ENCODE data around the gene KIF1A. TPM values are rescaled to one million over a fixed set of nuclear protein-coding genes. Genes with fewer than 3 reads are reported as not detected.

The KIF1A gene
- total RNA-seq, 2 experiments from 2014 or later = not detected

- peaks cover 20% of the 10 kb centered on the region for H3K4me1 ChIP-seq (ENCODE audit: insufficient read depth, low read length)
- peak in 1 of 14 experiments; percentile 6 for DNase-seq
- H3K4me3 Mint-ChIP-seq = no peak overlapping the region
- no peaks in the 10 kb centered on the region for H3K9me3 Mint-ChIP-seq
- H3K9me3 ChIP-seq (ENCODE audit: control insufficient read depth in 1 of 2, insufficient read depth in 1 of 2, low read length in 2 of 2) = no peaks in the 10 kb centered on the region
- no peaks in the 10 kb centered on the region for H3K36me3 ChIP-seq (ENCODE audit: insufficient read depth, low read length)
- H3K4me3 ChIP-seq (ENCODE audit: low read length) = no peak overlapping the region
- no peak for TF ChIP-seq CTCF (IDR thresholded peaks at IDR 0.05)
- intact Hi-C loops (cut with DNase I, micrococcal nuclease) = loop anchor here in 1 of 2 experiments (10.0 kb wide), 1 partner anchor 189 kb away; no protein-coding TSS in a partner anchor
- no peaks in the 10 kb centered on the region for H3K27me3 ChIP-seq (ENCODE audit: control insufficient read depth in 1 of 2, insufficient read depth in 2 of 2, low read length in 2 of 2)
- no peaks in the 10 kb centered on the region for H3K36me3 Mint-ChIP-seq (ENCODE audit: low read depth)
- CTCF ChIA-PET = no interaction called here
- no peak for ATAC-seq (ENCODE audit: poor library complexity)
- no peak overlapping the region for H3K27ac Mint-ChIP-seq
- H3K27me3 Mint-ChIP-seq = peaks cover 20% of the 10 kb centered on the region
- POLR2A ChIA-PET = interaction anchor here (1.2 kb wide), 3 partner anchors 117 to 143 kb away, joined by 3 to 8 read pairs (median 6); partner anchors contain the start of genes CAPN10, DUSP28 and RNPEPL1
- peaks cover 12% of the 10 kb centered on the region for H3K4me1 Mint-ChIP-seq (ENCODE audit: low read depth)
- H3K27ac ChIP-seq (ENCODE audit: low read depth in 1 of 2, low read length in 2 of 2) = no peak overlapping the region
These were observed 116.3 kb downstream of the KIF1A start for GRCh38 chr2:240703417-240704341.

GRCh38 chr2:240702640-240703011 is 117.4 kb downstream of the KIF1A start:
- POLR2A ChIA-PET = no interaction called here
- H3K36me3 Mint-ChIP-seq (ENCODE audit: low read depth) = no peaks in the 10 kb centered on the region
- H3K9me3 Mint-ChIP-seq = no peaks in the 10 kb centered on the region
- TF ChIP-seq CTCF (IDR thresholded peaks at IDR 0.05) = no peak
- intact Hi-C loops (cut with DNase I, micrococcal nuclease) = loop anchor here in 1 of 2 experiments (10.0 kb wide), 1 partner anchor 188 kb away; no protein-coding TSS in a partner anchor
- peaks cover 15% of the 10 kb centered on the region for H3K27me3 Mint-ChIP-seq
- Histone ChIP-seq H3K4me1 (ENCODE audit: insufficient read depth, low read length) (peaks cover 20% of the 10 kb centered on the region), H3K27me3 (ENCODE audit: control insufficient read depth in 1 of 2, insufficient read depth in 2 of 2, low read length in 2 of 2) (no peaks in the 10 kb centered on the region), H3K27ac (ENCODE audit: low read depth in 1 of 2, low read length in 2 of 2) (no peak overlapping the region), H3K4me3 (ENCODE audit: low read length) (no peak overlapping the region), H3K36me3 (ENCODE audit: insufficient read depth, low read length) (no peaks in the 10 kb centered on the region), H3K9me3 (ENCODE audit: control insufficient read depth in 1 of 2, insufficient read depth in 1 of 2, low read length in 2 of 2) (no peaks in the 10 kb centered on the region)
- CTCF ChIA-PET = no interaction called here
- H3K4me3 Mint-ChIP-seq = no peak overlapping the region
- ATAC-seq (ENCODE audit: poor library complexity) (no peak), DNase-seq (peak in 1 of 14 experiments; percentile 3)
- H3K27ac Mint-ChIP-seq = no peak overlapping the region
- peaks cover 12% of the 10 kb centered on the region for H3K4me1 Mint-ChIP-seq (ENCODE audit: low read depth)

- CTCF ChIA-PET = no interaction called here
- no peak overlapping the region for H3K27ac ChIP-seq (ENCODE audit: low read depth in 1 of 2, low read length in 2 of 2)
- no peaks in the 10 kb centered on the region for H3K27me3 ChIP-seq (ENCODE audit: control insufficient read depth in 1 of 2, insufficient read depth in 2 of 2, low read length in 2 of 2)
- no peak overlapping the region for H3K27ac Mint-ChIP-seq
- H3K4me3 Mint-ChIP-seq = no peak overlapping the region
- no peaks in the 10 kb centered on the region for H3K9me3 Mint-ChIP-seq
- no peak for TF ChIP-seq CTCF (IDR thresholded peaks at IDR 0.05)
- H3K4me3 ChIP-seq (ENCODE audit: low read length) = no peak overlapping the region
- peaks cover 20% of the 10 kb centered on the region for H3K4me1 ChIP-seq (ENCODE audit: insufficient read depth, low read length)
- ATAC-seq (ENCODE audit: poor library complexity) (no peak), DNase-seq (no peak)
- peaks cover 15% of the 10 kb centered on the region for H3K27me3 Mint-ChIP-seq
- H3K9me3 ChIP-seq (ENCODE audit: control insufficient read depth in 1 of 2, insufficient read depth in 1 of 2, low read length in 2 of 2) = no peaks in the 10 kb centered on the region
- H3K36me3 ChIP-seq (ENCODE audit: insufficient read depth, low read length) = no peaks in the 10 kb centered on the region
- H3K4me1 Mint-ChIP-seq (ENCODE audit: low read depth) = peaks cover 12% of the 10 kb centered on the region
- H3K36me3 Mint-ChIP-seq (ENCODE audit: low read depth) = no peaks in the 10 kb centered on the region
- intact Hi-C loops (cut with DNase I, micrococcal nuclease) = loop anchor here in 1 of 2 experiments (10.0 kb wide), 1 partner anchor 187 kb away; no protein-coding TSS in a partner anchor
- POLR2A ChIA-PET = no interaction called here
These were observed 118.0 kb downstream of the KIF1A start for GRCh38 chr2:240701736-240702639.
